Stimulated activated naive CD8-positive, alpha-beta T cell treated with anti-CD3 and anti-CD28 coated beads, Interleukin-15, Interleukin-2, amounts not matched to agents 100 ng/mL and 50 ng/mL, for 24 hours (primary cell): ENCODE results near the gene EFNA3.

ENCODE experiments used
- H3K27ac Mint-ChIP-seq: one replicate; pipeline ENCODE4 v1.8.0; 2021; ENCODE audit warnings: mild to moderate bottlenecking, mixed read lengths
- H3K27me3 Mint-ChIP-seq: one replicate; pipeline ENCODE4 v1.8.0; 2021; ENCODE audit warnings: mixed read lengths
- H3K36me3 Mint-ChIP-seq: one replicate; pipeline ENCODE4 v1.8.0; 2021; ENCODE audit warnings: low read depth, mixed read lengths
- H3K4me1 Mint-ChIP-seq: one replicate; pipeline ENCODE4 v1.8.0; 2021; ENCODE audit warnings: low read depth, mixed read lengths
- H3K4me3 Mint-ChIP-seq: one replicate; pipeline ENCODE4 v1.8.0; 2021; ENCODE audit warnings: mild to moderate bottlenecking, mixed read lengths
- H3K9me3 Mint-ChIP-seq: one replicate; pipeline ENCODE4 v1.8.0; 2021; ENCODE audit warnings: mixed read lengths

EFNA3 gene

DNA sequence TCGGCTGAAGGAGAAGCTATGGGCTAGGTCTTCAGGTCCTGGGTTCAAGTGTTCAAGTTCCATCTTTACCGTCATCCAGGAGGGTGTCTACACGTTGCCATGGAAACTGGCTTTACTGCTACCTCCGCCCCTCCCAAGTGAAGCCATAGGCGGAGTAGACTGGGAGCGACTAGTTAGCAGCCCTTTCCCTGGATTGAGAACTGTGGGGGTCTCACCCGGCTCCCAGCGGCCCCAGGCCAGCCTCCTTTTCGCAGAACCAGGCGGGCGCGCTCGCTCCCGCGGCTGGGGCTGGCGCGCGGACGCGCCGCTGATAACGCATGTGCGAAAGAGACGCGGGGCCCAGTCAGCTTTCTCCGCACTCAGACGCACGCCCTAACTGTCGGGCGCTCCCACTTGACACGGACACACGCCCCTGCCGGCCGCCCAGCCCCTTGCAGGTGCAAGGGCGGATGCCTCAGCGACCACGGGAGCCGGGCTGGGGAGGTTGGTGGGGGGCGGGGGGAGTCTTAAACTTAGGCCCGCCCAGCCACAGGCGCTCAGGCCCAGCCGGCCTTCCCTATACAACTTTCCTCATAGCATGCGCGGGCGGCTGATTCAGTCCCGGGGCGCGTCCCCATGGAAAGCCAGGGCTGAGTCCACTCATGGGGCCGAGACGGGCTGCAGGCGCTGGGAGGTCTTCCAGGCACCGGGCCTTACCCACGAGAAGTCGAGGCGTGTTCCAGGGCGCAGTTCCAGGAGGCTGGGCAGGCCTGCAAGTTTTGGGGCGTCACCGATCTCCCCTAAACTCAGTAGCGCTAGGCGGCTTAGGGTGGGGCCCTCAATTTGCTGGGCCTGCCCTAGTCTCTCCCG, 7.7 kb upstream of the EFNA3 start:
- no peaks in the 10 kb centered on the region for H3K9me3 Mint-ChIP-seq
- H3K4me1 Mint-ChIP-seq: peaks cover 17% of the 10 kb centered on the region
- H3K27ac Mint-ChIP-seq: no peak overlapping the region
- H3K4me3 Mint-ChIP-seq: peak overlapping the region; percentile 39
- no peaks in the 10 kb centered on the region for H3K36me3 Mint-ChIP-seq
- no peaks in the 10 kb centered on the region for H3K27me3 Mint-ChIP-seq

DNA sequence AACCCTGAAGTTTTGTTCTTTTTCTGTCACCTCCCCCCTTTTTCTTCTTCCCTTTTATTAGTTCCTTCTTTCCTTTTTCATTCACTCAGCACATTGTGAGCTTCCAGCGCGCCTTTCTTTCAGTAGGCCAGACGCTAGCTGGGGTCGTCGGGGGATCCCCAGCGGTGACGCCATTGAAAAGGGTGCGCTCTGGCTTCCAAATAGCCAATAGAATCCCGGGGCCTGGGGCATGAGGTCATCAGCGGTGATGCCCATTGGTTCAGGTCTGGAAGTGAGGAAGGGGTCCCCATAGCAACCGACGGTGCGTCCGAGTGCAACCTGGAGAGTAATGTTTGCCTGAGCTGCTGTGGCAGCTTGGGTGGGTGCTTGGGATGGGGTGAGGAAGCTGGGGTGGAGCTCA, 6.9 kb upstream of the EFNA3 start:
- Mint-ChIP-seq H3K4me3 (peak overlapping the region; percentile 20), H3K4me1 (peaks cover 17% of the 10 kb centered on the region), H3K36me3 (no peaks in the 10 kb centered on the region), H3K27ac (no peak overlapping the region), H3K9me3 (no peaks in the 10 kb centered on the region), H3K27me3 (no peaks in the 10 kb centered on the region)

DNA sequence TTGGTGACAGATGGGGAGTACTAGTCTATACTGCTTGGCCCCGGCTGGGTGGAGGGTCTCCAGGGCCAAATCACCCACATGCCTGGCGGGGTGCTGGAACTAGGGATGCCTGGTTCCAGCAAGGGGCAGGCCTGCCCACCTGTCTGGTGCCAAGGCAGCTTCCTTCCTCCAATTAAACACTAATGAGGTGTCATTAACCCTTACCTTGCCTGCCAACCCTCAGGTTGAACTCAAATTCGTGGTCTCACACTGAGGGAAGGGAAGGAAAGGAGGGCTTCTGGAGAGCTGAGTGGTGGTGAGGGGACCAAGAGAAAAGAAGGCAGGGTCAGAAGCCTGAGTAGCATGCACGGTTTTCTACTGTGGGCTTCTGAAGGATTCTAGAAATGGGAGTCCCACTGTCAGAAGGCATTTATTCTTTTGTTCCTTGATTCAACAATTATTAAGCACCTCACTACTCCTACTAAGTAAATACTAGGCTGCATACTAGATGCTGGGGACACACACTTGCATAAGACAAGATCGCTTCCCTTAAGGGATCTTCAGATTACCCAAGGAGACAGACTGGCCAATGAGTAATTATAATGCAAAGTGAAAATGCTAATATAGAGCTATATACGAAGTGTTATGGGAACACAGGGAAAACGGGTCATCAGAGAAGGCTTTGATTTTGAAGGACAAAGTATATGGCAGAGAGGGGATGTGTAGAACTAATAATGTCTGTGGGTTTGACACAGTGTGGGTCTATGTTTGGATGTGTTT, 5.9 kb upstream of the EFNA3 start:
- H3K4me3 Mint-ChIP-seq: no peak overlapping the region
- H3K9me3 Mint-ChIP-seq: no peaks in the 10 kb centered on the region
- H3K27ac Mint-ChIP-seq: no peak overlapping the region
- no peaks in the 10 kb centered on the region for H3K36me3 Mint-ChIP-seq
- H3K27me3 Mint-ChIP-seq: peaks cover 1% of the 10 kb centered on the region
- H3K4me1 Mint-ChIP-seq: peaks cover 17% of the 10 kb centered on the region

DNA sequence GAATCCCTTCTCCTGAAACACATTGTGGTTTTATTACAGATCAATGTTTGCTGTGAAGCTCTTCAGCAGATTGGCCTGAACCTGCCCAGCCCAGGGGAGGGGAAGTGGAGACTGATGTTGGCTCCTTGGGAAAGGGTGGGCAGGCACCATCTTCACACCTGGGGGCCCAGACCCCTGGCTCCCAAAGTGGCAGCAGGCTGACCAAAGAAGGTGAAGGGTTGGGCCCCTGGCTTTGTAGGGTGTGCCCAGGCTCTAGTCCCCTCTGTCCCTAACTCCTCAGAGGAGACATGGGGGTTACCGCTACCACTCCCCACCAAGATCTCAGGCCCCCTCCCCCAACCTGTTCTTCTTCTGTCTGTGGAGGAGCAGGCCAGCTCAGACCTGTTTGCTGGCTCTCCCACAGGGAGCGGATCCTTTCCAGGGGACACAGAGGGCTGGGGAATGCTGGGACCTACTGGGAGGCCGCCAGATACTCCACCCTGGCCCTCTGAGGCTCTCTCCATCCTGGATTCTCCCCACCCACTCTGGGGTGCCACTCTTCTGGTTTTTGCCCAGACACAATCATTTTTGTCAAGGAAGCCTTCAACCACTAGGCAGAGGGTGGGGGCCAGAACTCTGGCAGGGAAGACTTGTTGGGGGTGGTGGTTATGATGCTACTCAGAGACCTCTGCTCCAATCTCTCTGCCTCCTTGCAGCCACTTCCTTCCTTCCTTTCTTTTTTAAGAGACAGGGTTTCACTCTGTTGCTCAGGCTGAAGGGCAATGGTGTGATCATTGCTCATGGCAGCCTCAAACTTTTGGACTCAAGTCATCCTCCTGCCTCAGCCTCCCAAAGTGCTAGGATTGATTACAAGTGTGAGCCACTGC, 5.0 kb upstream of the EFNA3 start:
- no peak overlapping the region for H3K27ac Mint-ChIP-seq

DNA sequence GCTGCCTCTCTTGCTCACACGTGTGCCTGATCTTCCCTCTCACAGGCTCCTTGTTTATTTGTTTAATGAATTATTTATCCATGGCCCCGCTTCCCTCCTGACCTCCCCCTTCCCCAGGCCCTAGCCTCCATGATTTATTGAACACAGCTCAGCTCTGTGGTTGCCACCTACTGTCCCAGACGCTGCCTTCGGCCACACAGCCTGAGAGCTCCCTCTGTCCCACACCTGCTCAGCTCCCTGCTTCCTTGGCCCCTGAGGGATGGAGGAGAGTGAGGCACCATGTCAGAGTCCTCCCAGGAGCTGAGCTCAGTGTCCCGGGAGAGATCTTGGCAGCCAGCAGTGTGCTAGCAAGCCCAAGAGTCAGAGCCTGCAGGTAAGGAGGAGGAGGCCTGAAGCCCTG, 3.1 kb upstream of the EFNA3 start:
- H3K27me3 Mint-ChIP-seq: peaks cover 14% of the 10 kb centered on the region
- H3K27ac Mint-ChIP-seq: no peak overlapping the region
- no peaks in the 10 kb centered on the region for H3K36me3 Mint-ChIP-seq
- peaks cover 26% of the 10 kb centered on the region for H3K4me1 Mint-ChIP-seq
- no peaks in the 10 kb centered on the region for H3K9me3 Mint-ChIP-seq
- no peak overlapping the region for H3K4me3 Mint-ChIP-seq

More for the DNA sequence above, 5.0 kb upstream of the EFNA3 start:
- no peak overlapping the region for H3K4me3 Mint-ChIP-seq
- H3K9me3 Mint-ChIP-seq: no peaks in the 10 kb centered on the region
- no peaks in the 10 kb centered on the region for H3K36me3 Mint-ChIP-seq
- H3K4me1 Mint-ChIP-seq: peaks cover 17% of the 10 kb centered on the region
- peaks cover 4% of the 10 kb centered on the region for H3K27me3 Mint-ChIP-seq

DNA sequence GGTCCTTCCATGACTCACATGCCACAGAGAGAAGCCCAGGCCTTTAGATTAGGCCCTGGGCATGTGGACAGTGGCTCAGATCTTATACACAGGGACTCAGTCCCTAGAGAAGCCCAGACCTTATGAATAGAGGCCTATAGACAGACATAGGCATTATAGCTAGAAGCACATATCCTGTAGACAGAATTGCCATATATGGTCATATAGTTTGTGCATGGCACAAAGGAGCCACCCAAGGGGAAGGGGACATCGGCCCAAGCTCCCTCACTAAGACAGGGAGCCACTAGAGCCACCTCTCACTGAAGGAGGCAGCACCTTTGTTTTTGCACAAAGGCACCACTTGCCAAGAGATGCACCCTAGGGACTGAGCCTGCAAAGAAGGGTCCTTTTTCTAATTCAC, 2.3 kb upstream of the EFNA3 start:
- Mint-ChIP-seq H3K27me3 (peaks cover 18% of the 10 kb centered on the region), H3K27ac (no peak overlapping the region), H3K36me3 (no peaks in the 10 kb centered on the region), H3K4me1 (peaks cover 26% of the 10 kb centered on the region), H3K9me3 (no peaks in the 10 kb centered on the region), H3K4me3 (no peak overlapping the region)

DNA sequence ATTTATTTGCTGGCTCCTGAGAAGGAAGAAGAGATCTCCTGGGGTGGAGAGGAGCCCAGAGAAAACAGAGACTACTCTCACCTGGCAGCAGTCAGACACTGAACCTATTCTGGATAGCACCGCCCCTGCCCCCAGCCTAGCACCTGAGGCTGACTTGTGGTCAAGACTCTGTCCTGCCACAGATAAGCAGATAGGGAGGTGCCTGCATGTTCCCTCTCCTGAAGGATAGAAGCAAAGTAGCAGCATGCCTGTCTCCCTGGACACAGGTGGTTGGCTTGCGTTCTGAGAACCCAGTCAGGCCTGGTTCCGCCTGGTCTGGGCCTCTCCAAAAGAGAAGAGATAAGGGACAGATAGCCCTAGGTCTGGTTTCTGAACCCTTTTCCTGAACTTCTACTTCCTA, 1.3 kb upstream of the EFNA3 start:
- H3K4me1 Mint-ChIP-seq: peaks cover 29% of the 10 kb centered on the region
- no peaks in the 10 kb centered on the region for H3K9me3 Mint-ChIP-seq
- no peak overlapping the region for H3K4me3 Mint-ChIP-seq
- H3K27ac Mint-ChIP-seq: no peak overlapping the region
- H3K36me3 Mint-ChIP-seq: no peaks in the 10 kb centered on the region
- H3K27me3 Mint-ChIP-seq: peaks cover 25% of the 10 kb centered on the region

DNA sequence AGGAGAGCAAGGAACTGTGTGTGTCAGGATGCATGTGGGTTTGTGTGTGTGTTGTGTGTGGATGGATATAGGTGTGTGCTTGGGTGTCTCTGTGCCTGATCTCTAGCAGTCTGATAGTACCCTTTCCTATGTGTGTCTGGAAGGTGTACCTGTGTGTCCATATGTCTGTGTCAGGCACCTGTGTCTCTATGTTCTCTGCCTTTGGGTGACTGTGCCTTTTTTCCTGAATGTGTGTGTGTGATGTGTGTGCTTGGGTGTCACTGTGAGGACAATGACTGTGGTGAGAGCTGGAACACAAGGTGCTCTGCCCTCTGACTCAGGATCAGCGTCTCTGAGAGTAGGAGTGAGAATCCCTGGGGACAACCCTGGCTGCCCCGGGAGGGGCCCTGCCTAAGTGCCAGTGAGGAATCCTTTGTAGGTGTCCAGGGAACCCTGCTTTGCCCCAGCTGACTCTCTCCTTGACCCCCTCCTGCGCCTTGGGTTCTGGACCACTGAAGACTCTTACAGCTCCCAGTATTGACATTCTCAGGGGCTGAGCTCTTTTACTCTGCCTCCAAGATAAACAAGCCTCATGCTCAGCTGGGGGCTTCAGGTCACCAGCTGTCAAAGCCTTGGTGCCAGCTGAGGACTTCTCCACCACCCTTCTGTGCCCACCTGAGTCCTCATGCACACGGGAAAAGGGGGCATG, 735 bp upstream of the EFNA3 start:
- H3K4me1 Mint-ChIP-seq: peaks cover 34% of the 10 kb centered on the region
- no peaks in the 10 kb centered on the region for H3K9me3 Mint-ChIP-seq
- H3K36me3 Mint-ChIP-seq: no peaks in the 10 kb centered on the region
- H3K4me3 Mint-ChIP-seq: no peak overlapping the region
- peaks cover 31% of the 10 kb centered on the region for H3K27me3 Mint-ChIP-seq
- H3K27ac Mint-ChIP-seq: no peak overlapping the region

DNA sequence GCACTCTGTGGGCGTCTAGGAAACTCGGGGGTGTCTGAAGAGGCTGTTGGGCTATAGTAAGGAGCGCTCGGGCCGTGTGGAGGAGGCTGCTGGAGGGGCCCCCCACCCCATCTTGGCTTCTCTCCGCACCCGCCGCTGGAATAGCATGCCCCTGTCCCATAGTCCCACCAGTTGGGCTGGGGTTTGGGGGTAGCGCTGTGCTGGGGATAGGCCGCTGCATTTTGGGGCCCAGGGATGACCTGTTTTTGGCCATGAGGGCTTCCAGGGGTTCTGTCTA, 511 bp downstream of the EFNA3 start:
- Mint-ChIP-seq H3K27ac (no peak overlapping the region), H3K9me3 (no peaks in the 10 kb centered on the region), H3K36me3 (no peaks in the 10 kb centered on the region), H3K4me3 (peak overlapping the region; percentile 66), H3K27me3 (peaks cover 43% of the 10 kb centered on the region), H3K4me1 (peaks cover 36% of the 10 kb centered on the region)

DNA sequence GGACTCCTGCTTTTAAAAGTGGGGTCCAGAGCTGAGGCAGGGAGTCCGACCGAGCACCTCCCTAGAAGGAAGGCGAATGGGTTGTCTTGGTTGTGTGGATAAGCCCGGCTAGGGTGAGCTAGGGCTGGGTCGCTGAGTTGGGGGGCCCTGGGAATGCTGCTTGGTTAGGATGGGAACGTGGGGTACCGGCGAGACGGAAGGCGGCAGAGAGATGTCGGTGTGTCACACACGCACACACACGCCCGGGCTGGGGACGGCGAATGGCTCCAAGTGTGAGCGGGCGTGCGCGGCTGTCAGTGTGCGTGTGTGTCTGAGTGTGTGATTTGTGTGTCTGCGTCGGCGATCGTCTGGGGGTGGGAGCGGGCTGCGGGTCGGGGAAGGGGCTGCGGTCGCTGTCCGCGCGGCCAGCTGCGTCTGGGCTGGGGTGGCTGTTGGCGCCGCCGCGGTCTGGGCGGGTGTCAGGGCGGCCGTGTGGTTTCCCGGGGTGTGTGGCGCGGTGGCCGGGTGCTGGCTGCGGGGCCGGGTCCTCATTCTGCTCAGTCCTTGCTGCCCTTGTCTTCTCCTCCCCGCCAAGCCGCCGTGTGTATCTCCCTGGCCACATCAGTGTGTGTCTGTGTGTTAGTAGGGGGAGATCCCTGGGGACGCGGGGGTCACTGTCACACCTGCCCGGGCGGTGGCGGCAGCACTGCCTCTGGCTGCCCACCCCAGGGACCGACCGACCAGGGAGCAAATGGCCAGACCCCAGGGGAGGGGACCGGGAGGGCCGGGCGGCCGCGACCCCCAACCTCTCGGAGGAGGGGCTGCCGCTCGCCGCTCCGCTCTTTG, 1.1 kb downstream of the EFNA3 start:
- H3K36me3 Mint-ChIP-seq: no peaks in the 10 kb centered on the region
- H3K27me3 Mint-ChIP-seq: peaks cover 47% of the 10 kb centered on the region
- H3K4me3 Mint-ChIP-seq: peak overlapping the region; percentile 66
- no peak overlapping the region for H3K27ac Mint-ChIP-seq
- peaks cover 42% of the 10 kb centered on the region for H3K4me1 Mint-ChIP-seq
- no peaks in the 10 kb centered on the region for H3K9me3 Mint-ChIP-seq

DNA sequence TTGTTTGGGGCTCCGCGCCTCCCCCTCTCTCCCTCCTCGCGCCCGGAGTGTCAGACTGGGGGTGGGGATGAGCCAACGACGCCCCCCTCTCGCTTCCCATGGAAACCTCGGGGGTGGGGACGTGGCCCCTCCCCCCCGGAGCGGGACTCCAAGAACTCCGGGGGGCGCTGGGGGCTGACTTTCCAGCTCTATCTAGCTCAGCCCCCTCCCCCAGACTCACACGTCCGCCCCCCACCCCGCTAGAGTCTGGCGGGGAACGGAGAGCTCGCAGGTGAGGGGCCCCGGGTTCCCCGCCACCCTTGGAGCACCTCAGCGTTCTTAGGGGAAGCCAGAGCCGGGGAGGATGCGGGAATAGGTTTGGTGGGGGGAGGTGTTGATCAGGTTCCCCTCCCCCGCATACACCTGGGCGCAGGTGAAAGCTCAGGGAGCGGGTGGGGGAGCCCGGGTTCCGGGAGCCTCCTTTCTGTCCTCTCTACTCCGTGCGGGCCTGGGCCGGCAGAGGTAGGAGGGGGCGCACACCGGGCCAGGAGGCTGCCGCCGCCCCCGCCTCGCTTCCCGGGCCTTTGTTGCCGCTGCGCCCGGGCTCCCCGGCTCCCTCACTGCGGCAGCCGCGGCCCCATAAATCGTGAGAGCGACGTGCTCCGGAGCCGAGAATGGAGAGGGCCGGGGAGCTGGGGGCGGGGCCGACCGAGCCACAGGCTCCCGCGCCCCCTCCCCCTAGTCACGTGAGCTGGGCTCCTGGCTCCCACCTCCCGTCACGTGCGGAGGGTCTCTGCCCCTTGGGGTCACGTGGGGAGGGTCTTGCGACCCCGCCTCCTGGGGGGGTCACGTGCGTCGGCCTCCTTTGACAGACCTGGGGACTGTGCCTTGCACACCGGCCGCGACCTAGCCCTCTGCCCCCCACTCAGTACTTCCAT, 1.9 kb downstream of the EFNA3 start:
- peaks cover 47% of the 10 kb centered on the region for H3K27me3 Mint-ChIP-seq
- no peak overlapping the region for H3K4me3 Mint-ChIP-seq
- no peaks in the 10 kb centered on the region for H3K36me3 Mint-ChIP-seq
- peaks cover 48% of the 10 kb centered on the region for H3K4me1 Mint-ChIP-seq
- no peak overlapping the region for H3K27ac Mint-ChIP-seq
- no peaks in the 10 kb centered on the region for H3K9me3 Mint-ChIP-seq

DNA sequence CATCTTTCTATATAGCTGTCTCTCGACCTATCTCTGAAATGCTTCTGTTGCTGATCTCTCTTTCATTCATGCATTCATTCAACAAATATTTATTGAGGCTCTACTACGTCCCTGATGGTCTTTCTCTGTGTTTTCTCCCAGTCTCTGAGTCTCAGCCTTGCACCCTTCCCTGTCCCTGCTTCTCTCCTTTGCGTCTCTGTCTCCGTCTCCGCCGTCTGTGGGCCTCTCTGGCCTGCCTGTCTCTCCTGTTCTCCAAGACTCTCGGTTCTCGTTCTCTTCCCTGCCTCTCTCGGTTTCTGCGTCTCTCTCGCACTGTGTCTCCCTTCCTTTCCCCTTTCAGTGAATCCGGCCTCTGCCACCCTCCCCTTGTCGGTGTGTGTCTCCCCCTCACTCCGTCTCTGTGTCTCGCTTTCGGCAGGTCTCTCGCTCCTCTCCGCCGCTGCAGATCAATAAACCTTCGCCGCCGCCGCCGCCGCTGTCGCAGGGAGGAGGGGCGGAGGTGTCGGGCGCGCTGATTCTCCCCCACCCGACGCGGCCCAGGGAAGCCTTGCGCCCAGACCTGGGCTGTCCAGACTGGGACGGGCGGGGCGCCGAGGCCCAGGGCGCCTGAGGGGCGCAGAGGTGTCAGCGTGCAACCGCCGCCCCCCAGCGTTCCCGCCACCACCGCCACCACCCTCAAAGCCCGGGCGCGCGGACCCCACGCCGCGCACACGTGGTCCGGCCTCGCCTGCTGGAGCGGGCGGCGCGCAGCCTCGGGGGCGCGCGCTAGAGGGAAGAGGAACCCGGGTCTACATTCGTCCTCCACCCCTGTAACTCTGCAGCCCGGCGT, 3.0 kb downstream of the EFNA3 start:
- H3K4me1 Mint-ChIP-seq: peaks cover 53% of the 10 kb centered on the region
- no peaks in the 10 kb centered on the region for H3K36me3 Mint-ChIP-seq
- peak overlapping the region; percentile 50 for H3K4me3 Mint-ChIP-seq
- H3K27ac Mint-ChIP-seq: no peak overlapping the region
- peaks cover 47% of the 10 kb centered on the region for H3K27me3 Mint-ChIP-seq
- H3K9me3 Mint-ChIP-seq: no peaks in the 10 kb centered on the region
